CD4-positive, alpha-beta T cell treated with Interleukin-15 for 4 hours (primary cell): Measurements from ENCODE around the gene EFS.

Source experiments
- DNase-seq: peaks from one replicate; pipeline ENCODE4 v3.0.0-alpha.2; 2020; ENCODE audit warnings: low spot score

EFS gene

DNA sequence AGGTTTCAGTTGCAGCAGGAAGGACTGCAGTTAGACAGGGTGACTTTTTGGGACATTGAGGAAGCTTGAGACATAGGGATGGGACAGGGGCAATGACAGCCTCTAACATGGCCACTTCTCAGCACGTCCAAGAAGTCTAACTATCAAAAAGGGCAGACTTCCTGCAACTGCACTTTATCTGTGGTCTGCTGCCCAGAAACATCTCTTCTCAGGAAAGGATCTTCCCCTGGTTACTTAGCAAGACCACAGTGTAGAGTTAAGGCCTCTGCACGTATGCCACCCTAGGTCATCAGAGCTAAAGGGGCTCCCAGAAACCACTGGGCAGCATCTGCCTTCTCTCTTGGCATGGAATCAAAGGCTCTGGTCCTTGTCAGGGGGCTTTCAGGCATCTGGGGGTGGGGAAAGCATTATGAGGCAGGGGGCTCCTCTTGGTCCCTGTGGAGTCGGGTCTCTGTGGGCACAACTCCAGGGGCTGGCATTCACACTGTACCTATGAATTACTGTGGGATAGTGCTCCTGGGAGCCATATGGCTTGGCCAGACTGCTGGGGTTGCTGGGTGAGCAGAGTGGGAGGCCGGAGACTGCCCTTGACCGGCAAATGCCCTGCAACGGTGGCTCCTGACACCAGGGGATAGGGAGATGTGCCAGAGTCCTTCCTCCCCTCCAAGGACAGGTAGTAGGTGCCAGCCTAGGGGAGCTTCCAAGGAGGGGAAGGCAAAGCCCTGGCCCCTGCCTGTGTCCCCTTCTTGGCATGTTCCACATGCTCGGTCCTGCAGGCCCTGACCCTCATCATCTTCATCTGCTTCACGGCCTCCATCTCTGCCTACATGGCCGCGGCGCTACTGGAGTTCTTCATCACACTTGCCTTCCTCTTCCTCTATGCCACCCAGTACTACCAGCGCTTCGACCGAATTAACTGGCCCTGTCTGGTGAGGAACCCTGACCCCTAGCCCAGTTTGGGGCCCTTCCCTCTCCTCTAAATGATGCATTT is 12.9 kb upstream of the EFS start:
- DNase-seq = no peak

- no peak for DNase-seq
These were observed 12.2 kb upstream of the EFS start for GRCh38 chr14:23377198-23377550.

DNA sequence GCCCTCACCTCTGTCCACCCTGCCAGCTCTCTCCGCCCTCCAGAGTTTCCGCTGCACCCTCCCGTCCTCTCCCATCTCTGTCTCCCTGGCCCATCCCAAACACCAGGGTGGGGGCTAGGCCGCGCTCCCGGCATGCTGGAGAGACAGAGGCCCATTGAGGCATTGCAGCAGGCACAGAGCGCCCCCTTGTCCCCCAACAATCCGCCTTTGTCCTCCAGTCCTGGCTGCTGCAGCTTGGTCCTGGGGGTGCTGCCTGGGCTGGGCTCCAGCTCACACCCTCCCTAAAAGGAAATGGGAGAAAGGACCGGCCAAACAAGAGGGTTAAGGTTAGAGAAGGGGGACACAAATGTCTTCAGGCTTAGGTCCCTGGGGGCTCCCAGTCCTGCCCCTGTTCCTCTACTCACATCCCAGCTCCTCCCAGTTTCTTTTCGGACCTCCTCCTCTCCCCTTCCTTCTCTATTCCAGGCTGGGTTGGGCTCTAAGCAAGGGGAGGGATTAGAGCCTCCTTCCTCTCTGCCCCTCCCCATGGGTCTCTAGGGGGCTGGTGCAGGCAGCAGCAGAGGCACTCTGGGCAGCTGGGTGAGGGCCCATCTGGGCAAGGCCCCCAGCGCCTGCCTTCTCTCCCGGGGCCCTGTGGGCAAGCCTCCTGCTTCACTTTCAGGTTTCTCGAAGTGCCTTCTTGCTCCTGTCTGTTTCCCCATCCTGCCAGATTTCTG is 11.7 kb upstream of the EFS start, which contains the start of gene CMTM5:
CMTM5 (plus strand) TSS at position 565 of the 716 bp plus-strand sequence. CDS start 206 bp downstream, outside the sequence.
- no peak for DNase-seq

GRCh38 chr14:23375527-23376251 is 10.7 kb upstream of the EFS start:
- DNase-seq = no peak

DNA sequence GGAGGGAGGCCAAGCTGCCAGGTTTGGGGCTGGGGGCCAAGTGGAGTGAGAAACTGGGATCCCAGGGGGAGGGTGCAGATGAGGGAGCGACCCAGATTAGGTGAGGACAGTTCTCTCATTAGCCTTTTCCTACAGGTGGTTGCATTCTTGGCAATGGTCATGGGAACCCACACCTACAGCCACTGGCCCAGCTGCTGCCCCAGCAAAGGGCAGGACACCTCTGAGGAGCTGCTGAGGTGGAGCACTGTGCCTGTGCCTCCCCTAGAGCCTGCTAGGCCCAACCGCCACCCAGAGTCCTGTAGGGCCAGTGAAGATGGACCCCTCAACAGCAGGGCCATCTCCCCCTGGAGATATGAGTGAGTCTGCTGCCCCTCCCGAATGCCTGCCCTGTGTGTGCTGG is 8.1 kb upstream of the EFS start:
- no peak for DNase-seq

GRCh38 chr14:23372509-23372908 is 7.5 kb upstream of the EFS start, which contains the start of gene IL25:
Gene IL25, plus strand, starts transcription at chr14:23372809.
- no peak for DNase-seq

GRCh38 chr14:23371865-23372264 is 6.9 kb upstream of the EFS start:
- DNase-seq = no peak

DNA sequence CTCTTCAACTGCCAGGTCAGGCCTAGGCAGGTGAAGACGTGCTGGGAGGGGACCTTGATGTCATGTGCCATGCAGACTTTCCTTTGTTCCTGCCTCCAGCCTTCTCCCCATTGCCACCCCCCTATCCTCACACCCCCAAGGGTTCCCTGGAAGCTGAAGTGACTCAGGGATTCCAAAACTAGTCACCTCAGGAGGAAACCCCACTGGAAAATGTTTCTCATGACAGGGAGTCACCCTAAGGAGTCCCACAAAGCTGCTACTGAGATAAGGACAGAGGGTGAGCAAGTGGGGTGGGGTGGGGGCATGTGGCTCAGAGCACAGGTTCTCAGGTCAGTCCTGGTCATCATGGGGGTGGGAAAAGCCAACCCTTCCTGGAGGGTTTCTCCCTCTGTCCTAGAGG is 5.2 kb upstream of the EFS start:
- no peak for DNase-seq

DNA sequence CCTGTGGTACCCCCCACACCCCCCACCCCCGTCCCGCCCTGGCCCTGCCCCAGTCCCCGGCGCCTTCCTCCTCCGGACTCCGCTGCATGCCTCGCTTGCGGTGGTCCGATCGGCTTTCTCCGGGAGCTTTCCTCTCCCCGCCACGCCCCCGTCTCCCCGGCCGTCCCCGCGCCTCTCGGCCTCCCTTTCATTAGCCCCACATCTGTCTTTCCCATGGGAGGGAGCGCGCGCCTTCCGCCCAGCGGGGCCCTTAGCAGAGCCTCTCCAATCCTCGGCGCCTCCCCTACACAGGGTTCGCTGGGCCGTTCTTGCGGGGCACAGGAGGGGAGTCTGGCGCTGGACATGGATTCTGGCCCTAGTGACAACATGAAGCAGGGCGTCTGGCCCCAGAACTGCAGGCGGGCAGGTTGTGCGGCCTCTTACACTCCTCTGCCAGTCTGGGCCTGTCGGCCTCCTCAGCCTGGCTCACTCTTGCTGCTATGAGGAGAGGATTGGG is 1.5 kb upstream of the EFS start:
- DNase-seq = no peak

DNA sequence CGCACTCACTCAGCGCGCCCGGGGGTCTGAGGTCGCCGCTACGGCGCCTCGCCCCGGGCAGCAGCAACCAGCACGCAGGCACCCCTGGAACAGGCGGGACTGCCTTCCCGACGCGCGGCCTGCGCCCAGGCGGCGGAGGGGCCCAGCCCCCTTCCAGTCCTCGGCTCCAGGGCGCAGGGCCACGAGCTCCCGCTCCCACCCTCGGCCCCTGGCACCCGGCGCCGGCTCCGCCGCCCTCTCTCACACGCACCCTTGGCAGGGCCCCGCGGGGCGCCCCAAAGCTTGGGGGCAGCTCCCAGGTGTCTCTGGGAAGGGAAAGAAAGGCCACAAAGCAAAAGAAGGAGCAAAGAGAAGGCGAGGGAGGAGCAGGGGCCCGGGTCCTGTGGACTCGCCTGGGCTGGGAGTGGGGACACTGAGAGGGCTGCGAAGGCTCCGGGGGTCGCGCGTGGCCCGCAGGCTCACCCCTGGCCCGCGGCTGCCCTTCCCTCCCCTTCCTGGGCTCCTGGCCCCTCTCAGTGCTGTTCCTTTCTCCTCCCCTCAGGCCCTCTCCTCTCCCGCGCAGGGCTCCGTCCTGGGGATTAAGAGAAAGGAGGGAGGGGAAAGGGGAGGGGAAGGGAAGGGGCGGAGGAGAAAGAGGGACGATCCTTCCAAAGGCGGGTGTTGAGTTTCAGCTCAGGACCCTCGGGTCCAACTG is 907 bp upstream of the EFS start:
- DNase-seq = no peak

DNA sequence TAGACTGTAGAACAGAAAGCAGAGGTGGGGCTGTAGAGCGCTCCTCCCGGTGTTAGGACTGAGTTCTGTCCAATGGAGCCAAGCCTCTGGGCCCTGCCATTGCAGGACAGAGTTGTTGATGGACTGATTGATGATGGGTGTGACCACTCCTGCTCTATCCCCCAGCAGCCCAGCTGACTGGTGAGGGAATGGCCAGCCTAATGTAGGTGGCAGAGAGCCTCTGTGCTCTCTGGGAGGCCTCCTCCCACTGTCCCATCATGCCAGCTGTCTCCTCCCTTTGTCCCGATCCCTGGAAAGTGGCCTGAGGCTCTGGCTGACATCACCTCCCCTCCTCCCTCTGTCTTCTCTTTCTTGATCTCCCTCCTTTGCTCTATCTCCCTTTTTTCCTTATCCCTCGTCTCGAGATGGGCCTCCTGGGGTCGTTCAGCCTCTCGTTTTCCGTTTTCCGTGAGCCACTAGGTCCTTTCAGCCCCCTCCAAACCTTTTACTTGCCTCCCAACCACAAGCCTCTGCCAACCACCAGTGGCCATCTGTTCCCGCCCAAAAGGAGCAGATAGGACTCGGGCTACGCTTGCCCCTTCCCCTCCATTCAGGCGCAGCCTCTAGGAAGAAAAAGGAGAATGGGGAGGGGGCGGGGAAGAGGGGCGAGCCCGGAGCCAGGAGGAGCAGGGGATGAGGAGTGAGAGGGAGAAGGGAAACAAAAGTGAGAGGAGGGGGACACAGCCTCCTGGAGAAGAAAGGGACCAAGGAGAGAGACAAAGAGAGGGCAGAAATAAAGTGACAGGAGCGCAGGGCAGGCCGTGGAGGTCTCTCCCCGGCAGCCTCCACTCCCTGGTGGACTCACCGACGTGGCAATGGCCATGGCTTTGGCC is 572 bp downstream of the EFS start:
- DNase-seq = no peak

DNA sequence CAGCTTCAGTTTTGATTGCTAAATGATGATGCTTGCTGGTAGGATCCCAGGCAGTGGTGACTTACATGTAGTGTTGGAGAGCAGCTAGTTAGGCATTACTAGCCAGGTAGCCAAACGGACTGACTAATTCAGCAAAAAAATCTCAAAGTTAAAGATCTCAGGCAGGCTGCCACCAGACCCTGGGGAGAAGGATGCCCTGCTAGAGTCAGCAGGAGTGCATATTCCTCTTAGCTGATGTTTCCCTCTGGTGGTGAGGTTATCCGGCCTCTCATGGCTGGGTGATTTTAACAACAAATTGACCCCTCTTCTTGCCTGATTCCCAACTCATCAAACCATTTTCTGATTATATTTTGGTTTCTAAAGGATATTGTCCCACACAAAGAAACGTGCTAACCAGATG is 2.8 kb downstream of the EFS start:
- no peak for DNase-seq

DNA sequence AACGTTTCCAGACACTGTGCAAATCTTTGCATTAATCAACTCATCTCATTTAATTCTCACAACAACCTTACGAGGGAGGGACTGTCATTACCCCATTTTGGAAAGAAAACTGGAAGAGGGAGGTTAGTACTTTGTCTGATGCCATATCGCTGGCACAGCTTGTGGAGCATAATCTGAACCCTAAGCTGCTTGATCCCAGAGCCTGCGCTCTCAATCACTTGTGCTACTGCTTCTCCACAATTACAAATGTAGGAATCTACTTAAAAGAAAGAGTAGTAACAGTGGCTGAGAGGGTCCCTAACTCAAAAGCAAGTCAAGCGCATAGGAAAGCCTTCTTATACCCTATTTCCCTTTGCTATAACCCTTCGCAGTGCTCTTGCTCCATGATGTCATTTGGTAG is 3.2 kb downstream of the EFS start:
- DNase-seq = no peak

DNA sequence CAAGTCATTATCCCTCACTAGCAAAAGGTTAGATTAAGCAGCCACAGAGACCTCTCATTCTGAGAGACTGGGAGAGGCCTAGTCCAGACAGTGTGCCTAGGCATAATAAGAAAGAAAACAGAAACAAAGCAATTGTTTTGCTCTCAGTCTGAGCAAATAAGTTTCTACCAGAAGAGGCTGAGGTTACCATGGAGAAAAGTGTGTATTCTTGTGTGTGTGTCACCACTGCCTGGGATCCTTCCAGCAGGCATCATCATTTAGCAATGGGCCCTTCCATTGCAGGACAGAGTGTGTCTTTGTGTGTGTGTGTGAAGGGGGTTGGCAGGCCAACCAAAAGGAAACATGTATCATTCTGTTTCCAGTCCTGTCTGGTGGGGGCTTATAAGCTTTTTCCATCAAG is 3.7 kb downstream of the EFS start:
- no peak for DNase-seq

DNA sequence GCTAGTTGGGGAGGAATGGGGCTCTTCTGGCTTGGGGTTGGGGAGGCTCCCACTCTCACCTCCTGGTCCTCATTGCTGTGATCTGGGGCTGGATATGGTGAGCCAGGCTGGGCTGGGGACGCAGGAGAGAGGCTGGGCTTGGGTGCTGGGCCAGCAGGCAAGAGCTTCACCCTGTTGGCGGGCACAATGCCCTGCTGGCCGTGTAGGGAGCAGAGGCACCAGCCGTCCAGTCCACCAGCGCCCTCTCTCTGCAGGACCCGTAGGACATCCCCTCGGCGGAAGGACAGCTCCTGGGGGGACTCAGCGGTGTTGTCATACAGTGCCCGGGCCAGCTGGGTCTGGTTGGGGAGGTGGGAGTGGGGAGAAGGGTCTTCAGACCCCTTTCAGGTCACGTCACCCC is 4.5 kb downstream of the EFS start:
- DNase-seq = no peak

GRCh38 chr14:23359722-23360447 is 5.1 kb downstream of the EFS start:
- DNase-seq = no peak

DNA sequence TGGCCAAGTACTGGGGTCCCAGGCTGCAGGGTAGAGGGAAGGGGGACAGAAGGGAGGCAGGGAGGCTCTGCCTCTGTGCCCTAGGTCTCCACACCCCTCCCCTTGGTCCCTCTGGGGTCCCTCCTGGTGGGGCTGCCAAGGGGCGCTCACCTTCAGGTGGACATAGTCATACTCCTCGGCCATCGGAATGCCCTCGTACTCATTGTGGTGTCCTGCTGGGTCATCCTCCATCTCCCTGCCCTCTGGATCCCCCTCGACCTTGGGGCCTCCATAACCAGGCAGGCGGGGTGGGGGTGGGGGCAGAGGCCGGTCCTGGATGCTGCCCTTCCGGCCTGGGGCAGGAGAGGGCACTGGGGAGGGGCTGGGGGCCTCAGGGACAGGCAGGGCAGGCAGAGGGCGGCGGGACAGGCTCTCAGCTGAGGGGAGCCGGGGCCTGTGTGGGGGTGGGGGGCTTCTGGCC is 5.8 kb downstream of the EFS start:
- no peak for DNase-seq

- no peak for DNase-seq
These were observed 6.3 kb downstream of the EFS start for GRCh38 chr14:23358553-23359166.

GRCh38 chr14:23358042-23358441 is 6.9 kb downstream of the EFS start:
- no peak for DNase-seq
